ENCODE measurements around the gene SORCS2. TPM values are rescaled to one million over a fixed set of nuclear protein-coding genes. Genes with fewer than 3 reads are reported as not detected.

Gene SORCS2
- total and polyA plus RNA-seq, 2 donors (not counting 1 experiment from before 2014, with no cell fraction given), result not detected

GRCh38 chr4:7704625-7705024 is 512.3 kb downstream of the SORCS2 start:
- H3K9me3 ChIP-seq (ENCODE audit: control extremely low read depth in 1 of 3, control insufficient read depth in 2 of 3, insufficient read depth in 1 of 3, low read length in 2 of 3), result no peaks in the 10 kb centered on the region
- H3K79me2 ChIP-seq (ENCODE audit: control insufficient read depth, insufficient read depth, low read length), result no peaks in the 10 kb centered on the region
- H3K9me3 Mint-ChIP-seq (ENCODE audit: insufficient read depth), result no peaks in the 10 kb centered on the region
- WGBS (ENCODE audit: insufficient coverage), result 93% methylated on average over 19 of the region's 19 CpGs
- no peaks in the 10 kb centered on the region for H3K36me3 ChIP-seq (replicated peaks in 1 of 2; ENCODE audit: control extremely low read depth in 1 of 2, control insufficient read depth in 1 of 2, extremely low read depth in 1 of 2, insufficient read depth in 2 of 2, low read length in 1 of 2)
- no peaks in the 10 kb centered on the region for H3K27me3 Mint-ChIP-seq
- DNase-seq (no peak), ATAC-seq (ENCODE audit: low read depth) (no peak)
- H4K20me1 ChIP-seq (ENCODE audit: control insufficient read depth, insufficient read depth, low read length, poor library complexity, severe bottlenecking), result no peaks in the 10 kb centered on the region
- H3K4me3 Mint-ChIP-seq, result no peak overlapping the region
- H3K27ac ChIP-seq (ENCODE audit: low read length in 2 of 2), result no peak overlapping the region
- no peaks in the 10 kb centered on the region for H3K4me1 ChIP-seq (ENCODE audit: control insufficient read depth in 2 of 2, insufficient read depth in 2 of 2, low read length in 2 of 2)
- no peak overlapping the region for H3K4me2 ChIP-seq (replicated peaks; ENCODE audit: low read depth, low read length, poor library complexity, severe bottlenecking)
- H3K27me3 ChIP-seq (replicated peaks in 1 of 4; ENCODE audit: control extremely low read depth in 1 of 4, control insufficient read depth in 3 of 4, insufficient read depth in 4 of 4, low read length in 3 of 4), result no peaks in the 10 kb centered on the region
- H3K4me3 ChIP-seq (ENCODE audit: control extremely low read depth in 1 of 5, extremely low read depth in 1 of 5, insufficient read depth in 1 of 5, low read depth in 2 of 5, low read length in 4 of 5), result no peak overlapping the region
- intact Hi-C loops (cut with micrococcal nuclease), result no loop called here
- H2AFZ ChIP-seq (ENCODE audit: insufficient read depth, low read depth, low read length, poor library complexity, severe bottlenecking), result no peak overlapping the region
- TF ChIP-seq EZH2 (IDR thresholded peaks at IDR 0.05; ENCODE audit: borderline replicate concordance, insufficient read depth, low read depth, low read length, poor library complexity, severe bottlenecking) (no peak), CTCF (IDR thresholded peaks at IDR 0.05) (no peak)
- CTCF ChIA-PET, result no interaction called here
- POLR2A ChIA-PET, result no interaction called here
- H3K9ac ChIP-seq (ENCODE audit: low read length), result no peak overlapping the region
- no peaks in the 10 kb centered on the region for H3K4me1 Mint-ChIP-seq
- H3K27ac Mint-ChIP-seq, result no peak overlapping the region

DNA sequence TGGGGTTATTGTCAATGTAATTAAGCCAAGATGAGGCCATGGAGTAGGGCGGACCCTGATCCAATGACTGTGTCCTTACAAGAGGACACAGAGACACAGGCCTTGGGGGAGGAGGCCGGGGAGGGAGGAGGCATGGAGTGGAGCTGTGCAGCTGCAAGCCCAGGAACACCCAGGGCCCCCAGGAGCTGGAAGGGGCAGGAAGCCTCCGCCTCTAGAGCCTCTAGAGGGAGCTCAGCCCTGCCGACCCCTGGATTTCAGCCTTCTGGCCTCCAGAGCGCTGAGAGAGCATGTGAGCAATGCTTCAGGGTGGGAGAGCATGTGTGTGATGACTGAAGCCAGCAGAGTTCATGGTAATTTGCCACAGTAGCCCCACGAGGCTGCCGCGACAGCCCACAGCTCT is 512.7 kb downstream of the SORCS2 start:
- ATAC-seq (ENCODE audit: low read depth) (no peak), DNase-seq (no peak)
- Histone ChIP-seq H3K9me3 (ENCODE audit: control extremely low read depth in 1 of 3, control insufficient read depth in 2 of 3, insufficient read depth in 1 of 3, low read length in 2 of 3) (no peaks in the 10 kb centered on the region), H2AFZ (ENCODE audit: insufficient read depth, low read depth, low read length, poor library complexity, severe bottlenecking) (no peak overlapping the region), H3K79me2 (ENCODE audit: control insufficient read depth, insufficient read depth, low read length) (no peaks in the 10 kb centered on the region), H3K27me3 (replicated peaks in 1 of 4; ENCODE audit: control extremely low read depth in 1 of 4, control insufficient read depth in 3 of 4, insufficient read depth in 4 of 4, low read length in 3 of 4) (no peaks in the 10 kb centered on the region), H3K36me3 (replicated peaks in 1 of 2; ENCODE audit: control extremely low read depth in 1 of 2, control insufficient read depth in 1 of 2, extremely low read depth in 1 of 2, insufficient read depth in 2 of 2, low read length in 1 of 2) (no peaks in the 10 kb centered on the region), H3K4me2 (replicated peaks; ENCODE audit: low read depth, low read length, poor library complexity, severe bottlenecking) (no peak overlapping the region), H3K4me3 (ENCODE audit: control extremely low read depth in 1 of 5, extremely low read depth in 1 of 5, insufficient read depth in 1 of 5, low read depth in 2 of 5, low read length in 4 of 5) (no peak overlapping the region), H4K20me1 (ENCODE audit: control insufficient read depth, insufficient read depth, low read length, poor library complexity, severe bottlenecking) (no peaks in the 10 kb centered on the region), H3K27ac (ENCODE audit: low read length in 2 of 2) (no peak overlapping the region), H3K4me1 (ENCODE audit: control insufficient read depth in 2 of 2, insufficient read depth in 2 of 2, low read length in 2 of 2) (no peaks in the 10 kb centered on the region), H3K9ac (ENCODE audit: low read length) (no peak overlapping the region)
- Mint-ChIP-seq H3K27ac (no peak overlapping the region), H3K9me3 (ENCODE audit: insufficient read depth) (no peaks in the 10 kb centered on the region), H3K27me3 (no peaks in the 10 kb centered on the region), H3K4me1 (no peaks in the 10 kb centered on the region), H3K4me3 (no peak overlapping the region)
- ChIA-PET POLR2A (no interaction called here), CTCF (no interaction called here)
- TF ChIP-seq EZH2 (IDR thresholded peaks at IDR 0.05; ENCODE audit: borderline replicate concordance, insufficient read depth, low read depth, low read length, poor library complexity, severe bottlenecking), result no peak
- TF ChIP-seq CTCF (IDR thresholded peaks at IDR 0.05), result no peak
- WGBS (ENCODE audit: insufficient coverage), result 82% methylated on average over 8 of the region's 8 CpGs
- intact Hi-C loops (cut with micrococcal nuclease), result no loop called here
